Activated CD8-positive, alpha-beta T cell treated with anti-CD3 and anti-CD28 coated beads for 36 hours (primary cell): ENCODE results near the gene PNKD. TPM values are rescaled to one million over a fixed set of nuclear protein-coding genes. Genes with fewer than 3 reads are reported as not detected.
"Not testable (repeated sequence)": the region's sequence is repeated elsewhere in the genome, so short reads cannot be mapped to it uniquely, and the experiment has no call there.

ENCODE experiments used
- ATAC-seq: fragments of 200-7000 bp; cut with Tn5 transposase; one replicate; pipeline ENCODE4 v1.10.0; 2021; ENCODE audit warnings: mild to moderate bottlenecking, moderate library complexity
- CTCF ChIA-PET: fragments of 350-600 bp; sonication (Branson Sonifier 250); formaldehyde crosslinking; loops from one replicate; lab custom pipeline; 2021; ENCODE audit warnings: antibody characterized with exemption; lab: Charles Lee
- POLR2A ChIA-PET: fragments of 350-600 bp; sonication (Branson Sonifier 250); formaldehyde crosslinking; loops from one replicate; lab custom pipeline; 2021; ENCODE audit warnings: antibody characterized with exemption; lab: Charles Lee
- DNase-seq: peaks from one replicate; pipeline ENCODE4 v3.0.0-alpha.2; 2020
- H3K27ac Mint-ChIP-seq: one replicate; pipeline ENCODE4 v1.8.0; 2021; ENCODE audit warnings: mild to moderate bottlenecking, mixed read lengths
- H3K27me3 Mint-ChIP-seq: one replicate; pipeline ENCODE4 v1.8.0; 2021; ENCODE audit warnings: mixed read lengths
- H3K36me3 Mint-ChIP-seq: one replicate; pipeline ENCODE4 v1.8.0; 2021; ENCODE audit warnings: low read depth, mixed read lengths
- H3K4me1 Mint-ChIP-seq: one replicate; pipeline ENCODE4 v1.8.0; 2021; ENCODE audit warnings: low read depth, mixed read lengths
- H3K4me3 Mint-ChIP-seq: one replicate; pipeline ENCODE4 v1.8.0; 2021; ENCODE audit warnings: mild to moderate bottlenecking, moderate library complexity, mixed read lengths
- H3K9me3 Mint-ChIP-seq: one replicate; pipeline ENCODE4 v1.8.0; 2021; ENCODE audit warnings: mixed read lengths
- CTCF ChIP-seq: fragments of 200-600 bp; IDR thresholded peaks from one replicate; pipeline ENCODE4 v1.8.0; 2022; ENCODE audit warnings: antibody characterized with exemption, mild to moderate bottlenecking
- intact Hi-C: fragments of 100-400 bp; cut with micrococcal nuclease; formaldehyde crosslinking; loops from one replicate; pipeline ENCODE4 v1.10.0; 2022
- total RNA-seq, 2 experiments: library from RNA; stranded (reverse); gene quantifications; one replicate each; pipeline ENCODE4 v1.2.3, GENCODE V29; 2021

The PNKD gene
- total RNA-seq, 2 experiments from 2014 or later: 19.8 to 24.4 TPM

DNA sequence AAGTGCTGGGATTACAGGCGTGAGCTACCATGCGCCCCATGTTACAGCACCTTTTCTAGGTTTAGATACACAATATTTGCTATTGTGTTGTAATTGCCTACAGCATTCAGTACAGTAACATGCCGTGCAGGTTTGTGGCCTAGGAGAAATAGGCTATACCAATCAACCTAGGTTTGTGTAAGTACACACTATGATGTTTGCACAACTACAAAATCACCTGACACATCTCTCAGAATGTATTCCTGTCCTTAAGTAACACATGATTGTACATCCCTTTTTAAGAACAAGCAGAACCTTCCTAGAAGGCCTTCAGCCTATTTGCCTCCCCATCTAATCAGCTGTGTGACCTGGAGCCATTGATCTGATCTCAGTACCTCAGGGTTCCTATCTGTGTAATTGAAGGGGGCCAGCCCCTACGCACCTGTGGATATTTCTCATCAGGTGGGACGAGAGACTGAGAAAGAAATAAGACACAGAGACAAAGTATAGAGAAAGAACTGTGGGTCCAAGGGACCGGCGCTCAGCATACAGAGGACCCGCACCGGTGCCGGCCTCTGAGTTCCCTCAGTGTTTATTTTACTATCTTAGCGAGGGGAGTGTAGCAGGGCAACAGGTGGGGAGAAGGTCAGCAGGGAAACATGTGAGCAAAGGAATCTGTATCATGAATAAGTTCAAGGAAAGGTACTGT lies 40.7 kb downstream of the PNKD start:
- no peaks in the 10 kb centered on the region for H3K36me3 Mint-ChIP-seq
- H3K4me1 Mint-ChIP-seq: peaks cover 9% of the 10 kb centered on the region
- no peak overlapping the region for H3K4me3 Mint-ChIP-seq
- no peak for TF ChIP-seq CTCF
- ATAC-seq (no peak), DNase-seq (no peak)
- H3K9me3 Mint-ChIP-seq: no peaks in the 10 kb centered on the region
- intact Hi-C loops: no loop called here
- CTCF ChIA-PET: no interaction called here
- no peak overlapping the region for H3K27ac Mint-ChIP-seq
- H3K27me3 Mint-ChIP-seq: no peaks in the 10 kb centered on the region
- POLR2A ChIA-PET: no interaction called here

DNA sequence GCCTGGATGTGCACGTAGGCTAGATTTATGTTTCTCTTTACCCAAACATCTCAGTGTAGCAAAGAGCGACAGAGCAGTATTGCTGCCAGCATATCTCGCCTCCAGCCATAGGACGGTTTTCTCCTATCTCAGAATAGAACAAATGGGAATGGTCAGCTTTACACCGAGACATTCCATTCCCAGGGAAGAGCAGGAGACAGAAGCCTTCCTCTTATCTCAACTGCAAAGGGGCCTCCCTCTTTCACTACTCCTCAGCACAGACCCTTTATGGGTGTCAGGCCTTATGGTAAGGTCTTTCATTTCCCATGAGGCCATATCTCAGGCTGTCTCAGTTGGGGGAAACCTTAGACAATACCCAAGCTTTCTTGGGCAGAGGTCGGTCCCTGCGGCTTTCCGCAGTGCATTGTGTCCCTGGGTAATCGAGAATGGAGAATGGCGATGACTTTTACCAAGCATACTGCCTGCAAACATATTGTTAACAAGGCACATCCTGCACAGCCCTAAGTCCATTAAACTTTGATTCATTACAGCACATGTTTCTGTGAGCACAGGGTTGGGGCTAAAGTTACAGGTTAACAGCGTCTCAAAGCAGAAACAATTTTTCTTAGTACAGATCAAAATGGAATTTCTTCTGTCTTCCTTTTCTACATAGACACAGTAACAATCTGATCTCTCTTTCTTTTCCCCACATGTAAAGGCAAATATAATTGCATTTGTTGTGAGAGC lies 41.4 kb downstream of the PNKD start:
- intact Hi-C loops, H3K4me3 Mint-ChIP-seq, ATAC-seq, H3K27ac Mint-ChIP-seq, CTCF ChIA-PET, H3K36me3 Mint-ChIP-seq, H3K27me3 Mint-ChIP-seq, H3K9me3 Mint-ChIP-seq, DNase-seq: not testable (repeated sequence)
- POLR2A ChIA-PET: interaction anchor here (0.6 kb wide), 2 partner anchors 13 to 459 kb away, joined by 3 read pairs; no protein-coding TSS in a partner anchor
- H3K4me1 Mint-ChIP-seq: peaks cover 15% of the 10 kb centered on the region

DNA sequence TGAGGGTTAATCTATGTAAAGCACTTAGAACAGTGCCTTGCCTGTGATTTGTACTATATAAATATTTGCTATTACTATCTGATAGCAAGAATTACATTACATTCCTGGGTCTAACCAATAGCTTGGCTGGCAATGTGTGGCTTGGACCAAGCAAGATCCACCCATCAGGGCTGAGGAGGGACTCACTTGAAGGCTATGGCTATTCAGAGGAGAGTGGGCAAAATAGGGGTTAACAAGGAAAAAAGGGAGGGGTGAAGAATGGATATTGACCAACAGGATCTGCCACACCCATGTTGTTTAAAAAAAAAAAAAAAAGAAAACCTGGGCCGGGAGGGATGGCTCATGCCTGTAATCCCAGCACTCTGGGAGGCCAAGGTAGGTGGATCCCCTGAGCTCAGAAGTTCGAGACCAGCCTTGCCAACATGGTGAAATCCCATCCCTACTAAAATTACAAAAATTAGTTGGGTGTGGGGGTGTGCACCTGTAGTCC lies 42.0 kb downstream of the PNKD start:
- Mint-ChIP-seq H3K4me1 (peaks cover 21% of the 10 kb centered on the region), H3K27ac (no peak overlapping the region), H3K36me3 (peaks cover 2% of the 10 kb centered on the region), H3K9me3 (no peaks in the 10 kb centered on the region), H3K27me3 (no peaks in the 10 kb centered on the region), H3K4me3 (no peak overlapping the region)
- intact Hi-C loops: no loop called here
- no peak for TF ChIP-seq CTCF
- ChIA-PET CTCF (no interaction called here), POLR2A (interaction anchor here (0.6 kb wide), 1 partner anchor 14 kb away, joined by 3 read pairs; no protein-coding TSS in a partner anchor)
- ATAC-seq: no peak
- DNase-seq: no peak

GRCh38 chr2:218313356-218313755 lies 43.0 kb downstream of the PNKD start:
- intact Hi-C loops: no loop called here
- H3K36me3 Mint-ChIP-seq: peaks cover 2% of the 10 kb centered on the region
- POLR2A ChIA-PET: no interaction called here
- CTCF ChIA-PET: no interaction called here
- no peaks in the 10 kb centered on the region for H3K27me3 Mint-ChIP-seq
- no peak overlapping the region for H3K4me3 Mint-ChIP-seq
- ATAC-seq (no peak), DNase-seq (no peak)
- no peak for TF ChIP-seq CTCF
- H3K27ac Mint-ChIP-seq: no peak overlapping the region
- peaks cover 26% of the 10 kb centered on the region for H3K4me1 Mint-ChIP-seq
- no peaks in the 10 kb centered on the region for H3K9me3 Mint-ChIP-seq

DNA sequence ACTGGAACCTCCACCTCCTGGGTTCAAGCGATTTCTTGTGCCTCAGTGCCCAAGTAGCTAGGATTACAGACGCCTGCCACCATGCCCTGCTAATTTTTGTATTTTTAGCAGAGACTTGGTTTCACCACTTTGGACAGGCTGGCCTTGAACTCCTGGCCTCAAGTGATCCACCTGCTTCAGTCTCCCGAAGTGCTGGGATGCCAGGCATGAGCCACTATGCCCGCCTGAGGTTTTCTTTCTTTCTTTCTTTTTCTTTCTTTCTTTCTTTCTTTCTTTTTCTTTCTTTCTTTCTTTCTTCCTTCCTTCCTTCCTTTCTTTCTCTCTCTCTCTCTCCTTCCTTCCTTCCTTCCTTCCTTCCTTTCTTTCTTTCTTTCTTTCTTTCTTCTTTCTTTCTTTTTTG lies 44.4 kb downstream of the PNKD start:
- DNase-seq, H3K9me3 Mint-ChIP-seq, H3K27me3 Mint-ChIP-seq, H3K4me3 Mint-ChIP-seq, H3K27ac Mint-ChIP-seq, ATAC-seq, H3K36me3 Mint-ChIP-seq, intact Hi-C loops: not testable (repeated sequence)
- POLR2A ChIA-PET: interaction anchor here (1.1 kb wide), 1 partner anchor 73 kb away, joined by 4 read pairs; no protein-coding TSS in a partner anchor
- CTCF ChIA-PET: interaction anchor here (1.5 to 2.1 kb wide), 2 partner anchors 13 to 42 kb away, joined by 8 read pairs; partner anchors contain the start of gene CATIP
- H3K4me1 Mint-ChIP-seq: peaks cover 29% of the 10 kb centered on the region
